ENCODE results near the gene DPYSL5. TPM values are rescaled to one million over a fixed set of nuclear protein-coding genes. Genes with fewer than 3 reads are reported as not detected.

DPYSL5 gene
- total and polyA plus RNA-seq, 2 of the 8 experiments (the other 6 are each of a cell fraction or from before 2014, with no cell fraction given), result 11.9 to 16.4 TPM

DNA sequence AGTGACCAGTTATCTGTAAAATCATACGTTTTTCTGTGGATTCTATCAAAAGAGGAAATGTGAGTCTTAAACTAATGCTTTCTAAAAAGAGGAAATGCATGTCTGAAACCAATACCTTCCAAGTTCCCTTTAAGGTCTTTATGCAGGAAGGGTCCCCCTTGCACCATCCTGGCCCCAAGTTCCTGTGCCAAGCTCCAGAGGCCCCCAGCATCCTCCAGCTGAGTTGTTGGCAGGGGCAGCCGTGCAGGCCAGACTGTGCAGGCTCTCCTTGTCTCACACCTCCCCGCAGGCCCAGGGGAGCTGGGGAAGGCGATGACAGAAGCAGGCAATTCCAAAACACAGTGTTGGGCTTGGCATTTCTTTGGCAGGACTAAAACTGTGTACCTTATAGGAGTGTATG is 39.2 kb downstream of the DPYSL5 start:
- H3K9ac ChIP-seq (replicated peaks in 1 of 4; ENCODE audit: extremely low read depth in 1 of 4, low read depth in 3 of 4, low read length in 3 of 4), result no peak overlapping the region
- H2BK20ac ChIP-seq (ENCODE audit: low read length), result no peak overlapping the region
- WGBS, 2 experiments (ENCODE audit: extremely low coverage in 1 of 2, insufficient coverage in 1 of 2, insufficient read length in 1 of 2, insufficient replicate concordance in 2 of 2, low coverage in 1 of 2, low lambda C conversion rate in 2 of 2, missing lambda C conversion rate in 1 of 2), result 88% methylated on average over 4 of the region's 4 CpGs; no CpG with 5 or more reads in 1 of the 2 experiments
- H3K56ac ChIP-seq (replicated peaks; ENCODE audit: insufficient read length, low read depth, low read length), result no peak overlapping the region
- no peaks in the 10 kb centered on the region for H3K36me3 ChIP-seq (ENCODE audit: control insufficient read depth in 2 of 4, insufficient read depth in 4 of 4, low read length in 3 of 4)
- no peak overlapping the region for H3K23ac ChIP-seq (ENCODE audit: insufficient read length)
- no peak overlapping the region for H2BK15ac ChIP-seq (ENCODE audit: low read length)
- no peak overlapping the region for H4K5ac ChIP-seq (ENCODE audit: insufficient read length, low read depth, low read length)
- ChIA-PET CTCF (ENCODE audit: partially characterized antibody) (interaction anchor here (0.7 to 2.6 kb wide), 4 partner anchors 12 to 41 kb away, joined by 3 to 8 read pairs (median 3); no protein-coding TSS in a partner anchor), POLR2A (ENCODE audit: partially characterized antibody) (interaction anchor here (1.3 kb wide), 1 partner anchor 20 kb away, joined by 4 read pairs; no protein-coding TSS in a partner anchor)
- H2BK120ac ChIP-seq (replicated peaks; ENCODE audit: low read depth, low read length), result no peak overlapping the region
- H3K27me3 ChIP-seq (replicated peaks in 1 of 4; ENCODE audit: control insufficient read depth in 3 of 4, extremely low read depth in 1 of 4, insufficient read depth in 3 of 4, low read length in 3 of 4), result no peaks in the 10 kb centered on the region
- TF ChIP-seq CREB1 (IDR thresholded peaks at IDR 0.05), result no peak
- TF ChIP-seq BCL11A (IDR thresholded peaks at IDR 0.05; ENCODE audit: low read depth in 2 of 2, low read length in 2 of 2), result no peak
- TF ChIP-seq, protein P1, sequence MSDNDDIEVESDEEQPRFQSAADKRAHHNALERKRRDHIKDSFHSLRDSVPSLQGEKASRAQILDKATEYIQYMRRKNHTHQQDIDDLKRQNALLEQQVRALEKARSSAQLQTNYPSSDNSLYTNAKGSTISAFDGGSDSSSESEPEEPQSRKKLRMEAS (IDR thresholded peaks at IDR 0.05), result no peak
- TF ChIP-seq SP4 (IDR thresholded peaks at IDR 0.05; ENCODE audit: low read length), result no peak
- TF ChIP-seq SRF (IDR thresholded peaks at IDR 0.05; ENCODE audit: low read depth, low read length), result no peak
- no peak overlapping the region for H2AK5ac ChIP-seq (ENCODE audit: low read depth, low read length)
- H4K8ac ChIP-seq (ENCODE audit: extremely low read depth, insufficient read depth, low read length), result no peak overlapping the region
- H3K4me3 ChIP-seq (ENCODE audit: extremely low read depth in 1 of 4, insufficient read depth in 2 of 4, low read depth in 3 of 4, low read length in 4 of 4), result no peak overlapping the region
- H2BK12ac ChIP-seq (ENCODE audit: low read depth, low read length), result no peak overlapping the region
- H3K79me1 ChIP-seq (ENCODE audit: low read depth, low read length), result no peaks in the 10 kb centered on the region
- no peak overlapping the region for H3K18ac ChIP-seq (ENCODE audit: extremely low read depth, low read length)
- H2BK5ac ChIP-seq (ENCODE audit: low read depth, low read length), result no peak overlapping the region
- no peaks in the 10 kb centered on the region for H3K9me3 ChIP-seq (ENCODE audit: insufficient read depth in 2 of 2, low read depth in 1 of 2, low read length in 1 of 2)
- no peak overlapping the region for H3K4ac ChIP-seq (replicated peaks; ENCODE audit: insufficient read length, low read depth, low read length)
- peak in 1 of 2 experiments; percentile 0 for DNase-seq (ENCODE audit: low read depth in 1 of 2, low spot score in 2 of 2)
- no peak overlapping the region for H3K14ac ChIP-seq (ENCODE audit: insufficient read length)
- no peak overlapping the region for H2AFZ ChIP-seq (ENCODE audit: low read length)
- no peak overlapping the region for H4K91ac ChIP-seq (replicated peaks; ENCODE audit: insufficient read length, low read length)
- peaks cover 0 to 3% (median 0%) of the 10 kb centered on the region in 4 experiments; a peak in 1 of 7 replicates for H3K4me1 ChIP-seq (replicated peaks in 1 of 4; ENCODE audit: control insufficient read depth in 3 of 4, insufficient read depth in 4 of 4, low read length in 3 of 4)
- H3K23me2 ChIP-seq (ENCODE audit: low read depth, low read length), result no peaks in the 10 kb centered on the region
- no peaks in the 10 kb centered on the region for H3K79me2 ChIP-seq (ENCODE audit: control insufficient read depth in 1 of 2, insufficient read depth in 2 of 2, low read length in 2 of 2)
- no peak overlapping the region for H3K4me2 ChIP-seq (ENCODE audit: insufficient read depth in 1 of 2, low read depth in 2 of 2, low read length in 2 of 2)
- no peak overlapping the region for H3K27ac ChIP-seq (ENCODE audit: low read depth, low read length)
- FAIRE-seq, result no peak
- H4K20me1 ChIP-seq (replicated peaks in 1 of 2; ENCODE audit: control insufficient read depth in 1 of 2, insufficient read depth in 2 of 2, low read length in 2 of 2), result peaks cover 0 to 4% of the 10 kb centered on the region in 2 experiments
